ENCODE results near the gene ZDHHC16.

DNA sequence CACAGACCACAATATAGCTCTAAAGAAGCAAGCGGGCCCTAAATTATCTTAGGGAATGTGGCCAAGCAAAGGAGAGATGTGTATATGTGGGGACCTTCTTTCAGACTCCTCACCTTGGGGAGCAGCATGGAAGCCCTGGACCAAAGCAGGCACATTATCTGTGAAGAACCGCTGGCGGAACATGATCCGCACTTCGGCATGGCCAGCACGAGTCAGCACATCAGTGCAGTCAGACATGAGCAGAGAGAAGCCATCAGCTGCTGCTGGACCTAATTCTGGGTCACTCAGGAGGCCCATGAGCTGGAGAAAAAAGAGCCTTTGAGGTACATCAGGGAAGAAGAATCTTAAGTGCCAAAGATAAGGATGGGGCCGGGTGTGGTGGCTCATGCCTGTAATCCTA is 14.0 kb downstream of the ZDHHC16 start:
- no peak for TF ChIP-seq CEBPB (IDR thresholded peaks at IDR 0.05)
- TF ChIP-seq, protein P1, sequence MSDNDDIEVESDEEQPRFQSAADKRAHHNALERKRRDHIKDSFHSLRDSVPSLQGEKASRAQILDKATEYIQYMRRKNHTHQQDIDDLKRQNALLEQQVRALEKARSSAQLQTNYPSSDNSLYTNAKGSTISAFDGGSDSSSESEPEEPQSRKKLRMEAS (IDR thresholded peaks at IDR 0.05): no peak

All from Ishikawa (cell line).